HG03159 (cell line): ENCODE data around the gene TMPRSS11B.
A peak's percentile ranks its signal among the peaks of the same experiment; 100 is the strongest.
"Not testable (repeated sequence)": the region's sequence is repeated elsewhere in the genome, so short reads cannot be mapped to it uniquely, and the experiment has no call there.

Experiments
- ATAC-seq: cut with Tn5 transposase; IDR thresholded peaks from one replicate; pipeline ENCODE4 v1.9.1; 2021; ENCODE audit warnings: mild to moderate bottlenecking, moderate library complexity; ENCODE audit not compliant: unreplicated experiment

The TMPRSS11B gene, protein sequence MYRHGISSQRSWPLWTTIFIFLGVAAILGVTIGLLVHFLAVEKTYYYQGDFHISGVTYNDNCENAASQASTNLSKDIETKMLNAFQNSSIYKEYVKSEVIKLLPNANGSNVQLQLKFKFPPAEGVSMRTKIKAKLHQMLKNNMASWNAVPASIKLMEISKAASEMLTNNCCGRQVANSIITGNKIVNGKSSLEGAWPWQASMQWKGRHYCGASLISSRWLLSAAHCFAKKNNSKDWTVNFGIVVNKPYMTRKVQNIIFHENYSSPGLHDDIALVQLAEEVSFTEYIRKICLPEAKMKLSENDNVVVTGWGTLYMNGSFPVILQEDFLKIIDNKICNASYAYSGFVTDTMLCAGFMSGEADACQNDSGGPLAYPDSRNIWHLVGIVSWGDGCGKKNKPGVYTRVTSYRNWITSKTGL

DNA sequence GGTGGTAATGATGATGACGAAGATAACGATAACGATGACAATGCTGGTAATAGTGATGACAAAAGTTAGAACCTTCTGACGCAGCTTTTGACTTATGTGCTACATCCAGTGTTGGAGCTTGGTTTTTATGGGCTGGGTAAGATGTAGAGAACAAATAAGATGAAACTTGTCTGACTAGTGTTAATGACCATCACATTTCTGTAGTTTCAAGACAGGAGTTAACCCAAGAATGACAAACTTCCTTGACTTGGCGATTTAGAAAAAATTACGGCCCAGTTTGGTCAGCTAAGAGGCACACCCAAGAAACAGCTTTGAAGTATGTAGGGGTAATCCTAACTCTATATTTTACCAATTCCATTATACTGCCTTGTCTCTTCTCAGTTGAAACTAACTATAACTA, at the start of gene TMPRSS11B:
Gene TMPRSS11B, minus strand, starts transcription at position 101 of the 400 bp plus-strand sequence. CDS start 136 bp downstream, outside the sequence.
- no peak for ATAC-seq

DNA sequence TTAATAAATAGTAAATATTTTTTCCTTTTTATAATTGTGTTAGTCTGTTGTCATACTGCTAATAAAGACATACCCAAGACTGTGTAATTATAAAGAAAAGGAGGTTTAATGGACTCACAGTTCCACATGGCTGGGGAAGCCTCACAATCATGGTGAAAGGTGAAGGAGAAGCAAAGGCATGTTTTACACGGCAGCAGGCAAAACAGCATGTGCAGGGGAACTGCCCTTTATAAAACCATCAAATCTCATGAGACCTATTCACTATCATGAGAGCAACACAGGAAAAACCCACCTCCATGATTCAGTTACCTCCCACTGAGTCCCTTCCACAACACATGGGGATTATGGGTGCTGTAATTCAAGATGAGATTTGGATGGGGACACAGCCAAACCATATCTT, 45.8 kb upstream of the TMPRSS11B start:
- ATAC-seq: no peak

DNA sequence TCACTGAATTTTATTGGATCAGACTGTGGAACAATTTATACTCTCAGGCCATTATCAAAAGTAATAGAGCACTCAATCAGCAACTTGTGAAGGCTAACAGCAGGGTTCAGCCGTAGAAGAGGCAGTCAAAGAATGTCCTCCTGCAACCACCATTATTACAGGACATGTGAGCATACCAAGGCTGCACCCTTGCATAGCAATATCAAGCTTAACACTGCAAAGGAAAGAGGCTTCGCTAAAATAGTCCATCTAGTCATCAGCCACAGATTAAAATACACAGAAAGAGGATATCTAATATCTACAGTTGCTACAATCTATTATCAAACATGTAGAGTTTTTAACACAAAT, 42.9 kb upstream of the TMPRSS11B start:
- ATAC-seq: no peak

DNA sequence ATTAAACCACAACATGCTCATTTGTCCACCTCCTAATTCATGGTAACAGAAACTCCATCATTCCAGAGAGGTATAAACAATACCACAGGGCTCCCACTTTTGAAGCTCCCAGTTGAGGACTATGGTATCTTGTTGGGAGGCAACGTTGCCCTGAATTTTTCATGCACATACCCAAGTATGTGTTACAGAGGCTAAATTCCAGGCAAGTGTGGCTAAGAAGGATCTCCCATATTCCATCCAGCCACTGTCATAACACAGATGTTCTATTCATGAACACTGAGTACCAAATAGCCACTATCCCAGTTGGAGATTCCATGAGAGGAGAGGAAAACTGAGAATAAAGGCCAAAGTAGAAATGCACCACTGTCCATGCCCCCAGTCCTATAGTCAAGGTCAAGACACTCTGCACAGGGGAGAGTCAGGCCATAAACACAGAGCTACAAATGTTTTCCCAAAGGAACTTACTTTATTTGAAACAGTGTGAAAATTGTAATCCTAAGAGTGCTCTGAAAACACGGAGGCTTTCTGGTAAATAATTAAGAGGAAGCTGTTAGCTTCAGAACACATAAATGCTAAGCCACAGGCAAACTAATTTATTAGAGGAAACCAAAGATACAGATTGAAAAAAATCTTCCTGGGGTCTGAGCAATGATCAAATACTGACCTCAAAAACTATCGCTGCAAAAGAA, 42.4 kb upstream of the TMPRSS11B start:
- no peak for ATAC-seq

DNA sequence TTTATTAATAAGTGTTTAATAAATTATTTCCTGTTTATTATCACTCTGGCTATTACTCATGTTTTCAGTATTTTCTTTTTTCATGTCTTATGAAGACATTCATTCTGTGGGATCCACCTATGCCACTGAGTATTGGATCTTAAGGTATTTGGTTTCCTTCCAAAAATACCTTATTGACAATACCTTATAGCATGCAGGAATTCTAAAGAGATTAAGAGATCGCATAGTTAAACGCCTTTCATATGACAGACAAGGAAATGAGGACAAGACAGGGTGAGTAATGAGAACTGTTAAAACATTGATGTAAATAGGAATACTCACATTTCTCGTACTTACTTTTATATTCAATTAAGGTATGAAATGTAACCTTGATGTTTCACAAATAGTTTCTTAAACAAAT, 38.2 kb upstream of the TMPRSS11B start:
- no peak for ATAC-seq

DNA sequence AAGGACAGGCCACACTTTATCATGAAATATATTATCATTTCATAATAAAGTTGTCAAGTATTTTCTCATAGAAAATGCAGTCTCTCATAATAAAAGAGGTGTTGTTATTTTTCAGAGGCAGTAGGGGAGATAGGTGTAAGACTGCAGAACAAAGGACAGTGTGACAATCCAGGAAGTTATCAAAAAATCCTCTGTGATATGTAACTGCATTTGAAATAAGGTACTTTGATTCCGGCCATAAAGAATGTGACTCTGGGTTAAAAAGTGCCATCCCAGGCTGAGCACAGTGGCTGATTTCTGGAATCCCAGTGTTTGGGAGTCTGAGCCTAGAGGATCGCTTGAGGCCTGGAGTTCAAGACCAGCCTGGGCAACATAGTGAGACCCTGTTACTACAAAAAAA, 37.6 kb upstream of the TMPRSS11B start:
- no peak for ATAC-seq

DNA sequence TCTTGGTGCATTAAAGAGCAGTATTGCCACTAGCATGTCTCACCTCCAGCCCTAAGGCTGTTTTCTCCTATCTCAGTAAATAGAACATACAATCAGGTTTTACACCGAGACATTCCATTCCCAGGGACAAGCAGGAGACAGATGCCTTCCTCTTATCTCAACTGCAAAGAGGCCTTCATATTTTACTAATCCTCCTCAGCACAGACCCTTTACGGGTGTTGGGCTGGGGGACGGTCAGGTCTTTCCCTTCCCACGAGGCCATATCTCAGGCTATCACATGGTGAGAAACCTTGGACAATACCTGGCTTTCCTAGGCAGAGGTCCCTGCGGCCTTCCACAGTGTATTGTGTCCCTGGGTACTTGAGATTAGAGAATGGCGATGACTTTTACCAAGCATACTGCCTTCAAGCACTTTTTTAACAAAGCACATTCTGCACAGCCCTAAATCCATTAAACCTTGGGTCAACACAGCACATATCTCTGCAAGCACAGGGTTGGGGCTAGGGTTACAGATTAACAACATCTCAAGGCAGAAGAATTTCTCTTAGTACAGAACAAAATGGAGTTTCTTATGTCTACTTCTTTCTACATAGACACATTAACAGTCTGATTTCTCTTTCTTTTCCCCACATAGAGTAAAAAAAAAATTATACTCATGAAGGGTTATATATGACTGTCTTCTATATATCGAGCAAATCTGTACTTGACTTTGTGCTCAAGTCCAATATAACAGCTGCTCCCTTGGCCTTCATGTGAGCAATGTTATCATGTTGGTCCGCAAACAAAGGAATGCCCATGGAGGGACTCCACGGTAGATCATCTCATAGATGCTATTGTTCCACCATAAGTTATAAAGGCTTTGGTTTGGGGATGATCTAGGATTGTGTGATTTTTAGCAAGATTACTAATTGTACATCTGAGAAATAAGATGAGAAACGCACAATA, 36.6 kb upstream of the TMPRSS11B start:
- not testable (repeated sequence) for ATAC-seq

DNA sequence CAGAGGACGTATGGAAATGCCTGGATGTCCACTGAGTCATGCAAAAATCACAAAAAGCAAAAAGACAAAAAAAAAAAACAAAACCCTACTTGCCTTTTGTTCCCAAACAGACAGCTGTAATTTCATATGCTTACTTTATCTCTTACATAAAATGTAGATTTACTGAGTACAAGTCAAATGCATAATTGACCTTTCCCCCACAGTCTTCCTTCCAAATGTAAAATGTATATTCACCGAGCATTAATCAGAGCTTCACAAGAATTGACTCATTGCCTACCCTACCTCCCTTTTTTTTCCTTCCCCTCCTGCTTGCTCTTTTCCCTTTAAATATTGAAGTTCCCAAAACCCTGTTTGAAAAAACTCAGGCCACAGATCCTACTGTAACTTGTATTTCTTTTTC, 32.5 kb upstream of the TMPRSS11B start:
- no peak for ATAC-seq

DNA sequence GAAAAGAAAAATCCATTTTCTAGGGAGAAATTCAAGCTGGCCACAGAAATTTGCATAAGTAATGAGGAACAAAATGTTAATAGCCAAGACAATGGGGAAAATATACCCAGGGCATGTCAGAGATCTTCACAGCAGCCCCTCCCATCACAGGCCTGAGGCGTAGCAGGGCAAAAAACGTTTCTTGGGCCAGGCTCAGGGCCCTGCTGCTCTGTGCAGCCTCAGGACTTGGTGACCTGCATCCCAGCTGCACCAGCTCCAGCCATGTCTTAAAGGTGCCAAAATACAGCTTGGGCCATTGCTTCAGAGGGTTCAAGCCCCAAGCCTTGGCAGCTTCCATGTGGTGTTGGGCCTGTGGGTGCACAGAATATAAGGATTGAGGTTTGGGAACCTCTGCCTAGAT, 32.1 kb upstream of the TMPRSS11B start:
- no peak for ATAC-seq

DNA sequence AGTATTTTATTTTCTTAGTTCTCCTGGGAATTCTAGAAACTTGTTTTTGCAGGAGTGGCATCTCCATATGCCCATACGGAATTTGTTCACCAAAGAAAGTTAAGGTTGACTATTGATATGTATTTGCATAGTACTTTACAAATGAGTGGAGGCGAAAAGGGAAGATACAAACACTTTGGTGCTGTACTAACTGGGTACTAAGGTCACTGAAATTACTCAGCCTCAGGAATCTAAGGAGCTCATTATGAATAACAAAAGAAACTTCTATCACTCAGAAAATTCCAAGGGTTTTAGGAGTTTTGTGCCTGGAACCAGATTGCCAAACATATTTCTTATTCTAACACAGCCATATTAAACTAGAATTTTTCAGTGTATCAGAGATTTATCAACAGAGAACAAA, 27.4 kb upstream of the TMPRSS11B start:
- peak; percentile 49 for ATAC-seq

DNA sequence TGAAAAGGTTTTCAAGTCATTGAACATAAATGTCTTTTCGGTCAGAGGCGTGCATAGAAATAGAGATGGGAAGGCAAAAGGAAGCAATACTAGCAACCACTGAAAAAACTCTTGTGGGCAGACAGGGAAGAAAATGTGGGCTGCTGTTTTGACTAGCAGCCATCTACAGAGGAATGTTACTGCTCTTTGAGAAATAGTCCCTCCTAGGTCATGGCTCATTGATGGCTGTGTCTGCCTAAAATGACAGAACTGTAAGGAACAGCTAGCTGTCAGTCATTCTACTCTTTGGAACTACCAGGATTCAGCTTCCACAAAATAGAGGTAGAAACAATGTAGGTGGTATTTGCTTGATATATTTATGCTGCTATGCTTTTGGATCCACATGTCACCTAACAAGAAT, 26.9 kb upstream of the TMPRSS11B start:
- peak; percentile 39 for ATAC-seq

DNA sequence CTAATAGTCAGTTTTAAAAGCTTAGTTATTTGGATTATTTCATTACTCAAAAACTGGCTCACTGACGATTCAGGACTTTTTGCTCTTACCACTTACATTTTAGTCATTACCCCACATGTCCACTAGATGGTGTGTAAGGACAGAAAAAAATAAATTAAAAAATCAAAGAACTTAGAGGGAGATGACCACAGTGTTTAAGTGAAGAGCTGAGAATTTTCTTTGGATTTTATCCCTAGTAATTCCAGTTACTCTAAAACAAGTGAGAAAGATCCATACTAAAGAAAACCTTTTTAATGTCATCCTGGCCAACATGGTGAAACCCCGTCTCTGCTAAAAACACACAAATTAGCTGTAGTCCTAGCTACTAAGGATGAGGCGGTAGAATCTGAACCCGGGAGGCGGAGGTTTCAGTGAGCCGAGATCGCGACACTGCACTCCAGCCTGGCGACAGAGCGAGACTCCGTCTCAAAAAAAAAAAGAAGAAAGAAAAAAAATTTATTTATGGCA, 26.4 kb upstream of the TMPRSS11B start:
- peak; percentile 68 for ATAC-seq

DNA sequence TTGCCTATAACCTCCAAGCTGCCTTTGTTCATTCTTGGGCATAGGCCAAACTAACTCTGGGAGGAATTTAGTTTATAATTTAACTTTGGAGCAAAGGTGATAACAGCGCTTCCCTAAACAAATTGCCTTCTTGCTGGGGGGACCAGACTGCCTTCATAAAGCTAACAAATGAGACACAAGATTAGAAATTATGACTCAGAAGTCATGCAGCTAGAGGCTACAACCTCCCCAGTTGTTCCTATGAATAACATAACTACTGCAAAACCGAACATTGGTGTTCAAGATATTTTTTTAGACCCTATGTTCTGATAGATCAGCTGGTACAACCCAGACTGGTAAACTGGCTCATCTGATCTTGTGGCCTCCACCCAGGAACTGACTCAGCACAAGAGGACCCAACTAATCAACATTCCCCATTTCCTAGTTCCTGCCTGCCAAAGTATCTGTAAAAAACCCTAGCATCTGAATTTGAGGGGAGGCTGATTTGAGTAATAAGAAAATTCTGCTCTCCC, 22.0 kb upstream of the TMPRSS11B start:
- ATAC-seq: no peak

DNA sequence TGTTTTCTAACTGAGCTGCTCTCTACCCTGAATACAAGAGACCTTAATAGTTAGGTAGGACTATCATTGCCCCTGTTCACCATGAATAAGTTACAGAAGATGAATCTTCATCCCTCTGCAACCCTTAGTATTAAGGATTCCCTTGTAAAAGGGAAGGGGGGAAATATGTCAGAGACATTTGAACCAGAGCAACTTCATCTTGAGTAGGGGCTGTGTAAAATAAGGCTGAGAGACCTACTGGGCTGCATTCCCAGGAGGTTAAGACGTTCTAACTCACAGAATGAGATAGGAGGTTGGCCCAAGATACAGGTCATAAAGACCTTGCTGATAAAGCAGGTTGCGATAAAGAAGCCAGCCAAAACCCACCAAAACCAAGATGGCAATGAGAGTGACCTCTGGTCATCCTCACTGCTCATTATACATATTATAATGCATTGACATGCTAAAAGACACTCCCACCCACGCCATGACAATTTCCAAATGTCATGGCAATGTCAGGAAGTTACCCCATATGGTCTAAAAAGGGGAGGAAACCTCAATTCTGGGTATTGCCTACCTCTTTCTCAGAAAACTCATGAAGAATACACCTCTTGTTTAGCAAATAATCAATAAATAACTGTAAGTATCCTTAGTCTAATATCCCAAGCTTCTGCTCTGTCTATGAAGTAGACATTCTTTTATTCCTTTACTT, 19.5 kb upstream of the TMPRSS11B start:
- ATAC-seq: no peak

DNA sequence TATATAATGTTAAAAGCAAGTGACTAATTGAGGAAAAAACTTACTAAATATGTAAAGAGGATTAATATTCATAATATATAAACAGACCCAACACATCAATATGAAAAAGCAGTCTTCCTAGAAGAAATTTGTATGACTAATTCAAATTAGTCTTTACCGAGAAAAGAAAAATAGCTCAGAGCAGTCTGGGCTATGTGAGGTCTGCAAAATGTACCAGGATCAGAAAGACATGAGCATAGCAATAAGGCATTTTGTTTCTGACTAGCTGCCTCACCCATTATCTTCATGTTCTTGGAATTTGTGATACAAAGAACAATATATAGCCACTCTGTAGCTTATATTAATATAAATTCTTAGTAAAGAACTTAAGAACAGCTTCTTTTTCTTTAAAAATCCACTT, 13.7 kb upstream of the TMPRSS11B start:
- no peak for ATAC-seq

DNA sequence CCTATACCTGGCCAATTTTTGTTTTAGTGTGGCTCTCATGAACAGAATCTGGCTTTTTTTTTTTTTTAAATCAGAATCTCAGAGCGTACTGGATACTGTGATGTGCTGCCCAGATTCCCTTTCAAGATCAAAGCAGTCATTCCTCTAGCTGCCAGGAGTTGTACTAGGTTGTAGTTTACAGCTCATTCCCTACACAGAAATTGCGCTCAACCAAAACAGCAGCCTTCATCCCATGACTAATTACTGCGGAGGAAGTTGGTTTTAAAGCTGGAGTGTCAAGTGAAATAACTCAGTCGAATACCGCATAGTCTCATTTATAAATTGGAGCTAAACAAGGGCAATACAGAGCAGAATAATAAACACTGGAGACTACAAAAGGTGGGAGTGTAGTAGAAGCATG, 12.2 kb upstream of the TMPRSS11B start:
- ATAC-seq: no peak

DNA sequence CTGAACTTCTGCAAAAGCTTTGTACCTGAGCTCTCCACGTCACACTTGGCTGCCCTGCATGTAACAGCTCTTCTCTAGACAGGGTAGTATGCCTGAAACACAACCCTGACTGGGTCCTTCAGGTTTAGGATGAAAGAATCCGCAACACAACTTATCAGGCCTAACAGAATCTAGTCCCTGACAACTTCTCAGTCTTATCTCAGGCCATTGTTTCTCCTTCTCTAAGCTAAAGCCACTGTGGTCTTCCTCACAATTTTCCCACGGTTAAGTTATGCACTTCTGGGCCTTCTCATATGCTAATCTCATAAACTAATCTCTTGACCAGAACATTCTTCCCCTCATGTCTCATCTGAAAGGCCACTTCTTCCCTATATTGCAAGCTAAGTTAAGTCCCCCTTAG, 10.8 kb upstream of the TMPRSS11B start:
- ATAC-seq: no peak

DNA sequence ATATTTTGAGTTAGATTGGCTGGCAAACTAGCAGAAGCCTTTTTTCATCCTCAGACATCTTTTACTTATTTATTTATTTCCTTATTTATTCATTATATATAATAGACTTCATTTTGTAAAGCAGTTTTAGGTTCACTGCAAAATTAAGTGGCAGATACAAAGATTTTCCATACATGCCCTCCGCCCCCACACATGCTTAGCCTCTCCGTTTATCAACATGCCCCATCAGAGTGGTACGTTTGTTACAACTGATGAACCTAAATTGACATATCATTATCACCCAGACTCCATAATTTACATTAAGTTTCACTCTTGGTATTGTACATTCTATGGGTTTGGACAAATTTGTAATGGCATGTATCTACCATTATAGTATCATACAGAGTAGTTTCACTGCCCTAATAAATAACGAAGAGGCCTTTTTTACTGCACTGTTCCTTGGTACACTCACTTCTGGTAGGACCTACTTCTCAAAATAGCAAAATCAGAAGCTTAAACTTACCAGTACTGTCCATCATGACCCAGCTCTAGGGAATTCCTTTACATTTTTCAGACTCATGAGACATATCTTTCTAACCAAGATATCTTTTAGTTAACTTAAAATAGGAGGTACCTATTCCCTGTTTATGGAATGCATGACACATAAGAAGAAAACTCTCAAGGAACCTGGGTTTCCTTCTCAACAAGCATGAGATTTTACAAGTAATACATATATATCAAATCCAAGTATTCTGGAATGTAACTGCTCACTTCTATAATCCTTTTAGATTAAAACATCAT, 4.8 kb upstream of the TMPRSS11B start:
- no peak for ATAC-seq

DNA sequence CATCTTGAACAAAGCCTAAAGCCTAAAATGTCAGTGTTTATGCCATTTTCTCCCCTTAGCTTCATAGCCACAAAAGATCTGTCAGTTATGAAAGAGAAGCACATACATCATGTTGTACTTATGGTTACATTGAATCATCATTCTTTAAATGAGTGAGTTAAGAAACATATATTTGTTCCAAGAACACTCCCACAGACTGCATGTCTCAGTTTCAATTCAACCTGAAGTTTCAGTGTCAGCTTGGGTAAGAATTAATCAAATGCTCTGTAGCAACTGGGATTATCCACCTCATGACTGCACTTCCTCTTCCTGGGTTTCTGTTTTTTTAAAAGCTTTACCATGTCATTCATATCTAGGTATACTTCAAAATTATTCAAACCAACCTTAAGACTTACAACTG, 3.9 kb upstream of the TMPRSS11B start:
- ATAC-seq: peak; percentile 77

DNA sequence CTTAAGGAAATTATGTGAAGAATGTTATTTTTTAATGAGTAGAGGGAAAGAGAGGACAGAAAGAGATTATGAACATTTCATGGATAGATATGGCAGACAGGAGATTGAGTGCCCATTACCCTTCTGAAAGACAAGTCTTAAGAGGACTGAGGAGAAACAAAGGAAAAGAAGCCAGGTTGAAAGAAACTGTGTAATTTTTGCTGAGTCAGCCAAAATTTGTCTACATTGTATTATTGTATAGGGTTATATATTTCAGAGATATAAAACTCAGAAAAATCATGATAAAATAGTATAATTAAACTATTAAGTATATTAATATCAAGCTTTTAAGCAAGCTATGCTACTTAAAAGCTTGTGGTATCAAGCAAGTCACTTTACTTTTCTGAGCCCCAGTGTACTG, 4.9 kb downstream of the TMPRSS11B start:
- no peak for ATAC-seq
